GM19467 (cell line): ENCODE results near the gene PRKG2.
"Not testable (repeated sequence)": the region's sequence is repeated elsewhere in the genome, so short reads cannot be mapped to it uniquely, and the experiment has no call there.

ENCODE experiments used
- ATAC-seq: cut with Tn5 transposase; IDR thresholded peaks from one replicate; pipeline ENCODE4 v1.9.1; 2021; ENCODE audit warnings: mild to moderate bottlenecking, moderate library complexity; ENCODE audit not compliant: unreplicated experiment

Gene PRKG2

DNA sequence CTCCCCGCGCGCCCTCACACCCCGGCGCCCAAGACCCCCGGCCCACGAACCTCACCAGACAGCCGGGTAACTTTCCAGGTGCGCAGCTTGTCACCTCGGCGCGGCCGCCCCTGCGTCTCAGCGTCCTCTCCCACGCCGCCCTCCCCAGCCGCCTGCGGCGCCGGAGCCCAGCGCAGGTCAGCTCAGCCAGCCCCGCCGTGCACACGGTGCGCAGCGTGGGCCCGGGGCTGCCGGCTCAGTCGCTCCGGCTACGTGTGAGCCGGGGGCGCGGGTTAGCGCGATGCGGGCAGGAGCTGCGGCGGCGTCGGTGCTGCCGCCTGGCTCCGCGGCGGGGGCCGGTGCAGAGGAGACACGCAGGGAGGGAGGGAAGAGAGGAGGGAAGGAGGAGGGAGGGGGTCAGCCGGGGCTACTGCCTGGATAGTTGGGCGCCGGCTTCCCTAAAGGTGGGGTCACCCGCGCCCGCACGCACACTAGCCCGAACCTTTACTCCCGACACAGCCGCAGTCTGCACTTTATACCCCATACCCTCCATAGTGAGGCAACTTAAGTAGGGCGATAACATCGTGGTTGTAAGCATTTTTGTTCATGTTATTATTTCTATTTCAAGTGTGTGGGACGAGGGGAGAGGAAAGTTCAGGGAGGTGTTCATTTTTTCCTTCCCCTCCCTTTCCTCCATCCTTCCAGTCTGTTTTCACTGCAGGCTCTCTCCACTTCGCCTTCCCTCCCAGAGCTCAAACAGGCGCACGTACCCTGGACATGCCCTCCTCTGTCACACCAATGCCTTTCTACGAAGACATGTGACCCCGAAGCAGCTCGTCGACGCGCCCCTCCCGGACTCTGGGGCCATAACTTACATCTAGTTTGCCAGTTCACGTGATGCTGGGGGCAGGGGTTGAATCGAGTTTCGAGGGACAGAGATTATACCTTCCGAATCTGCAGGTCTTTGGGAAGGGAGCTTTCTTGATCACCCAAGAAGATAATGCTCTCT lies at the start of gene PRKG2:
TSS of gene PRKG2 (minus strand) at position 342 of the 988 bp plus-strand sequence. CDS start 10,175 bp downstream, outside the sequence.
- no peak for ATAC-seq

DNA sequence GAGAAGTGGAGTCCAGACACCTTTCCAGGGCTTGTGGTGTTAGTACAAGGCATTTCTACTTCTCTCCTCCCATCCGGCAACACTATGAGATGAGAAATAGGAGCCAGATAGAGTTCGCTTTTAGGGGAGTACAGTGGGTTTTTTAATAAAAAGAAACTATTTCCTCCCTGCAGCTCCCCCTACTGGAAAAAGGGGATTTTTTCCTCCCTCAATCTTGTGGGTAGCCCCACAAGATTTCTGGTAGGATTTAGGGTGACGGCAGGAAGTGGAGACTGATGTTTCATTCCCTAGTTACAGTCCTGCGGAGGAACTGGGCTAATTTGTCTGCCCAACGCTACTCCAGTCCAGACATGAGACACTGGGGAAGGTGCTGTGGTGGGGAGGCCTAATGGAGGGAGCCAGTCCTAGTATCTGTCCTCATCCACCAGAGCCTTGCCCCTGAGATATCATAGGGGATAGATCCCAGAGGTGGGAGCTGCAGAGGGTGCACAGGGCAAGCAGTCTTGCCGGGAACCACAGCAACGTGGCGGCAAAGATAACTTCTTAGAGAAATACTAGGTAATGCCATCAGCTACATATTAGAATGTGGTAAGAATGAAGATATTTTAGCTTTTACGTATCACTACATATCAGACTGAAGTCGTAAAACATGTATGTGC lies 45.5 kb upstream of the PRKG2 start:
- no peak for ATAC-seq

- ATAC-seq, result no peak
These were observed 44.0 kb upstream of the PRKG2 start for GRCh38 chr4:81258841-81259550.

DNA sequence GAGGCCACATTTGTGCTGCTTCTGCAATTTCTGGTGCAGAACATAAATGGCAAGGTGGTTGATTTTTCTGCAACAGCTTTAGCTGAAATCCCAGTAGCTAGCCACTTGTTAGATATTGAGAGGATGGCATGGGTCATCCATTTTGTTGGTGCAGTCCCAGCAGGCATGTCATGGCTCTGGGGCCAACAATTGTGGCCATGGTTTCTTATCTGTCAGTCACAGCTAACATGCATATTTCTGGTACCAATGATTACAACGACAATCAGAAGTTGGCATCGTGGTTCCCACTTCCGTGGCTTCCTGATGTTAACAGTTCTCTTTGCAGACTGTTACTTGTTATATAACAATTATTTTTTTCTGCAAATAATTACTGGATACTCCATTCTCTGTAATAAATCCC lies 42.8 kb upstream of the PRKG2 start:
- no peak for ATAC-seq

DNA sequence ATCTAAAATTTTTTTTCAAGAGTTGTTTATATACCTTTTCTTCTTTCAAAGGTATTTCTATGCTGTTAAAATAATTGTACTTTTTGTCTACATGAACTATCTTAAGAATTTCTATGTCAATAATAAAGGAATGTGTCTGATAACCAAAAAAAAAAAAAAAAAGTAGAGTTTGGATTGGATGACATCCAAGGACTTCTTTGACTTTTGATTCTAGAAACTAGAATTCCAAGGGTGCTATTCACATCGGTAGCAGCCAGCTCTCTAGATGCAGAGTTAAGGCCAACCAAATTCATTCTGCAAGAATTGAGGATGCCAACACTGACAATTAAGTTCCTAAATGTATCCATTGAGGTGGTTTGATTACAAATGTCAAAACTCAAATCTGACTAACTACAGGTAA lies 42.0 kb upstream of the PRKG2 start:
- no peak for ATAC-seq

DNA sequence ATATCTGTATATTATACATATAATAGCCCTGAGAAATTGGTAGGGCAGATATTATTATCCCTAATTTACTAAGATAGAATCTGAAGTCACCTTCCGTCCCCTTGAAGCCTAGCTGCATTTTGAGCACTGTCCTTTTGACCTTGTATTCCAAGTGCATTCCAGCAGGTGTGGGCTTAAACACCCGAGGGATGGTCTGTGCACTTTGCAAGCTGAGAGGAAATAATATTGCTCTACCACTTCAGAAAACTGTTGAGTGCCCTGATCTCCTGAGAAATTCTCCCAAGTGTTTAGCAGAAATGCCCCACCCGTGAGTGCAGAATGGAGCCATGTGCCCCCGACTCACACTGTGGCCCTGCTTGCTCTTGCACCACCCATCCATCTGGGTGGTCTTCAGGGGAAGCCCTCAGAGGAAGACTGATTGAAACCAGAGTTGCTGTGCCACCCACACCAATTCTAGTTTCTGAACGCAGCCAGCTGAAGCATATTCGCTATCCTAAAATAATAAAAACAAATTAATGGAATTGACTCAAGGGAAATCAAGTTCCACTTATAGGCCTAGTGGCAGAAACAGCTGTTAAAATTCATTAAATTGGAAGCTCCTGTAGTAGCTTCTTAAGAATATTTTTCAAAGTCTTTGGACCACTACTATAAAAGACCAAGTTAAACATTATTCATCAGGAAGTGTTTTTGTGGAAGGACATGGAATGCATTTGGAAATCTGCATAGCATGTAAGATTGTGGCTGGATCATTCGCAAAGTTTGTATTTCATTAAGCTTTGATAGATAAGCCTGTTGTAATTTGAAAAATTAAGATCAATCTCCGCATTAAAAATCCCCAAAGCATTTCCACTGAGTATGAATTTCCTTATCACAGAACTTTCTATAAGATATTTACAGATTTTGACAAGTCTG lies 41.3 kb upstream of the PRKG2 start:
- no peak for ATAC-seq

GRCh38 chr4:81255524-81255923 lies 40.5 kb upstream of the PRKG2 start:
- no peak for ATAC-seq

- no peak for ATAC-seq
These were observed 35.4 kb upstream of the PRKG2 start for GRCh38 chr4:81250430-81250829.

GRCh38 chr4:81245218-81246009 lies 30.4 kb upstream of the PRKG2 start:
- ATAC-seq, result no peak

DNA sequence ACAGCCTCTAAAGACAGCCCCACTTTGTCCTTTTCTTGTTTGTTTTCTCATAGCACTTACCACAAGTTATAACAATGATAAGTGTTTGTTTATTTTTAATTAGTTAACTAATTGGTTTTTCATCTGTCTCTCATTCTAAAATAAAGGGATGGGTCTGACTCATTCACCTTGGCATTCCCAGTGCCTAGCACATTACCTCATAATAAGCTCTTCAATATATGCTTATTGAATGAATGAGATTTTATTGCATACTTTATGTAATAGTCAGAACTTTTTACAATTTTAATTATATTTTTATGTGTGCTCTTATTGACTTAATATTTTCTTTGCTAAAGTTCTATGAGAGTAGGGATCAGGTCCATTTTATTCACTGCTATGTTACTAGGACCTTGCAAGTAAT lies 22.8 kb upstream of the PRKG2 start:
- ATAC-seq, result no peak

DNA sequence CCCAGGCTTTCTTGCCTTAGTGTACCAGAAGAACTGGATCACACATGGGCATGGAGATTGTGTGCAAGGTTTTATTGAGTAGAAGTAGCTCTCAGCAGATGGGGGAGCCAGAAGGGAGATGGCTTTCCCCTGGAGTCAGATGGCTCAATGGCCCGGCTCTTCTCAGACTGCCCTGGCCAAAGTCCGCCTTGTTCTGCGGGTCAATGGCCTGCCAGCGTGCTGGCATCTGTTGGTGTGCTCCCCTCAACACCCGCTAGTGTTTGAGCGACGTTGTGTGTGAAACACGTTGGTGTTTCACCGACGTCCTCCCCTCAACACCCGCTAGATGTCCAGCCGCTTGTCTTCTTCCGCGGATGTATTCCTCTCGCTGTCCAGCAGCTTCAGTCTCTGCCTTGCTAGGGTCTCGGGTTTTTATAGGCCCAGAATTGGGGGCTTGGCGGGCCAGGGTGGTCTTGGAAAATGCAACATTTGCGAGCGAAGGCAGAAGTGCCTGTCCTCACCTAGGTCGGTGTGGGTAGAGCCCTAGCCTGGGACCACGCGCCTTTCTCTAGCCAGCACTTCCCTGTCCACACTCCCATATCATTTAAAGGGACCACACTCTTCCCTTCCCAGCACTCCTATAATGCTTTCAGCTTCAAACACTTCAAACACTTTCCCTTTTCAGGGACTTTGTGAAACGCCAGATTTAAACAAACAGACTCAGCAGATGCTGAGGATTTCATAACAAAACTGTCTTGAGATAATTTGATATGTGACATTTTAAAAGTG lies 21.1 kb upstream of the PRKG2 start:
- ATAC-seq, result no peak

GRCh38 chr4:81227968-81228367 lies 12.9 kb upstream of the PRKG2 start:
- ATAC-seq, result no peak

DNA sequence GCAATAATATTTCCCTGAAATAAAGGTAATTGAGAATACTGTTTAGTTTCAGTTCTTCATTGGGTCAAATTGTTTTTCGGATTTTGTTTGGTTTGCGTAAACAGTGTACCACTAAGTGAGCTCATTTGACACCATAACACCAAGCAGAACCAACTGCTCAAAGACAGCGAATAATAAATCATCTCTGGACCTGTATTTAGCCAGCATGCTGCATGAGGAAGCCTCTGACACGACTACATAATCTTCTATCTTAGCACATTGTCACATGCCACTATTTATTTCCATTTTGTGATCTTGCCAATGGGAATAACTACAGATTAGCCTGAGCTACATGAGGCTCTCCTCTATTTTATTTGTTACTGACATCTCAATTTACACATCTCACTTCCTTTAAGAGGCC lies 12.1 kb upstream of the PRKG2 start:
- no peak for ATAC-seq

DNA sequence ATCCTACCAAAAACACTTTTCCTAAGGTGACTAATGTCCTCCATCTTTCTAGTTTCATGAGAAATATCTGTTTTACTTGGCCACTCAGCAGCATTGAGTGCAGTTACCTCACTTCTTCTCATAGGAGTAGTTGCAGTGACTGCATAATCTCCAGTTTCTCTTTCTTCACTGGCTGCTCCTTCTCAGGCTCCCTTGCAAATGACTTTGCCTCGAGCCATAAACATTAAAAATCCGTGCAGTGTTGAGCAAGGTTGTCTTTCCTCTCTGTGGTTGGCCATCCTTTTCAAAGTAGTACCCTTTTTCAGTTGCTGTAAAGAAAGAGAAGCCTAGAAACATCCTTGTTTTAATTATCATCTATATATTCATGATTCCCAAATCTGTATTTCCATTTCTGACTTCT lies 10.2 kb upstream of the PRKG2 start:
- ATAC-seq, result no peak

DNA sequence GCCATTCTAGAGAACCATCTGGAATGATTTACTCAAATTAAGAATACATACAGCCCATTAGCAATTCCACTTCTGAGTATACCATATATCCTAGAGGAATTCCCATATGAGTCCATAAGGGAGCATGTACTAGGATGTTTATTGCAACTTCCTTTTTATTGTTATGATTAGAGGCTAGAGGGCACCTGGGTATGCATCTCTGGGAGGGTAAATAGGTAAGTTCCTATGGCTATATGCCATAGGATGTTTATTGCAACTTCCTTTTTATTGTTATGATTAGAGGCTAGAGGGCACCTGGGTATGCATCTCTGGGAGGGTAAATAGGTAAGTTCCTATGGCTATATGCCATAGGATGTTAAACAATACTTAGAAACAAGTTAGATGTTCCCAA lies 7.1 kb upstream of the PRKG2 start:
- ATAC-seq, result not testable (repeated sequence)

- no peak for ATAC-seq
These were observed 6.5 kb upstream of the PRKG2 start for GRCh38 chr4:81221303-81222081.

- ATAC-seq, result no peak
These were observed 5.2 kb upstream of the PRKG2 start for GRCh38 chr4:81220271-81220670.

DNA sequence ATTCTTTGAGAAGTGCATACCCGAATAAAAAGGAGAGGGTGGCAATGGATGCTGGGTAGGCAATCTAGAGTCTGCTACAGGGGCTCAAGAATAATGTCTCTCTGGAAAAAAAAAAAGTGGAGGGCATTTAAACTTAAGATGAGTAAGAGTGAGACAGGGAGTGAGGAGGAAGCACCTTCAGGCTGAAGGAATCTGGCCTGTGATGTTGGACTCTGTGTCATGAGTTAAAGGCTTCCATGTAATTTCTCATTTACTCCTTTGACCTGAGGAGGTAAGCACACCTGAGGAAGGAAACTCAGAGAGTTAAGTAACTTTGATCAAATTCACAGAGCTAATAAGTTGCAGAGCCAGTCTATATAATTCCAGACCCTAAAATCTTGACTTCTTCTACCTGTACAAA lies 3.2 kb upstream of the PRKG2 start:
- ATAC-seq, result no peak
